HG03196 (cell line): ENCODE data around the gene FAM114A2.

Experiments
- ATAC-seq: cut with Tn5 transposase; IDR thresholded peaks from one replicate; pipeline ENCODE4 v1.9.1; 2021; ENCODE audit not compliant: unreplicated experiment

FAM114A2 gene

DNA sequence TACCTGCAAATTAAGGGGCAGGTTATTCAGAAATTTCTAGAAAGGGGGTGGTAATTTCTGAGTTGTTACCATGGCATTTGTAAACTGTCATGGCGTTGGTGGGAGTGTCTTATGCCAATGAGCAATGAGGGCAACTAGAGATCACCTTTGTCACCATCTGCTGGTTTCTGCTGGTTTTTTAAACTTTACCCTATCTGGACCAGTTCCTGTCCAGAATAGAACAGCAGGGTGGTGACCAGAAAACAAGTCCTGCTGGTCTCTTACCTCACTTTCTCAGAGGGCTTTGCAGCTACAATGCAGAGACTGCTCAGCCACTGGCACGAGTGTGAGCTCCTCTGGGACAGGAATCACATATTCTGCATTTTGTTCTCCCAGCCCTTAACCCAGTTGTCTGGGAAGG, 51.4 kb downstream of the FAM114A2 start:
- ATAC-seq: no peak

DNA sequence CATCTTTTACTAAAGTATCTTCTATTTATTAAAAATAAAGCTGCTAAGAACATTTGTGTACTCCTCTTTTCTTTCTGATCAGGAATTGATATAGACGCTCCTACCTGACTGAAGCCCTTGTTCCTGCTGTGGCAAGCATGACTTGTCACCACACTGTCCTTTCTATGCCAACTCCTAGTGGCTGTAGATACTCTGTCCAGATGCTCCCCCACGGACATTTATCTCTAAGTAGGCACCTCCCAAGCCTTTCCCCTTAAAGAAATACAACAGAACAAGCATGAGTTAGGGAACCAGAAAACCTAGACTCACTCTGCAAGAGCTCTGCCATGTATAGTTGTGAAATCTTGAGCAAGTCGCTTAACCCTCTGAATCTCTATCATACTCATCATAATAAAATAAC, 53.2 kb downstream of the FAM114A2 start:
- ATAC-seq: no peak

DNA sequence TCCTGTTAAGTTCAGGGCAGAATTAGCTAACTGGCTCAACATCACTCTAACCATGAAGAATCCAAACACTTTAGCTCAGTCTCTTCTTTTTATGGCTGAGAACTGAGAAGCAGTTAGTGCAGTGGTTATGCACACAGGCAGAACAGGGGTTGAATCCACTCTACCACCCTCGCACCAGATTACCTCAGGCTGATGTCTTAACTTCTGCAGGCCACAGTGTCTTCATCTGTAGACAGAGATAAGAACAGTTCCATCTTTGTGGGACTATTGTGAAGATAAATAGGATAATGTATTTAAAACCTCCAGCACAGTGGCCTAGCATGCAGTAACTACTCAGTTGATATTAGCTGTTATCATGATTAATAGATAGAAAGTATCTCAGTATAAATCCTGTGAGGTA, 54.8 kb downstream of the FAM114A2 start:
- ATAC-seq: no peak

DNA sequence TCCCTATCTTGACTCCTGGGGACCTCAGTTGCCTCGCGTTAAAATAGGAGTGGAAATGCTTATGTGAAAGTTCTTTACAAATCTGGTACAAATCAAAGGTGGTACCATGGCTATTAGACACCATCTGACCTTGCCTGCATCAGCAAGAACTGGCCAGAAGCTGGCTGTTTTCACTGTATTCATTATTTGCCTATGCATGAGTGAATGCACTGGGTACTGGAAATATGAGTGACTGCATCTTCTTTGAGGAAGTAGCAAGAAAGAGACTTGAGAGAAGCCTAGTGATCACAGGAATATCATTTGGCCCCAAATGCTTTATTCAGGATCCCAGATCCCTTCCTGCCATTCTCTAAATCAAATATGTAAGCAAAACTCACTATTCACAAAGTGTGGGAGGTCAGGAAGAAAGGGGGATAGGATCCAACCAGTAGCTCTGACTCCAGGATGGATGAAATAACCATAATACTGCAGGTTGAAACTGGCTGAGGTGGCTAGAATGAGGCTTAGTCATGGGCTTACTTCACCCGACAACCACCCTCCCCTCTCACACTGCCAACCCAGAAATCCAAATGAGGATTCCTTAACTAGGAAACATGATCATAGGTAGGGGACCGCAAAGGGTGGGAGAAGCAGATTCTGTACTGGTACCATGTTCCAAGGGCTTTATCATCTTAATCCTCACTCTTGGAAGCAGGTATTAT, 56.7 kb downstream of the FAM114A2 start:
- no peak for ATAC-seq

DNA sequence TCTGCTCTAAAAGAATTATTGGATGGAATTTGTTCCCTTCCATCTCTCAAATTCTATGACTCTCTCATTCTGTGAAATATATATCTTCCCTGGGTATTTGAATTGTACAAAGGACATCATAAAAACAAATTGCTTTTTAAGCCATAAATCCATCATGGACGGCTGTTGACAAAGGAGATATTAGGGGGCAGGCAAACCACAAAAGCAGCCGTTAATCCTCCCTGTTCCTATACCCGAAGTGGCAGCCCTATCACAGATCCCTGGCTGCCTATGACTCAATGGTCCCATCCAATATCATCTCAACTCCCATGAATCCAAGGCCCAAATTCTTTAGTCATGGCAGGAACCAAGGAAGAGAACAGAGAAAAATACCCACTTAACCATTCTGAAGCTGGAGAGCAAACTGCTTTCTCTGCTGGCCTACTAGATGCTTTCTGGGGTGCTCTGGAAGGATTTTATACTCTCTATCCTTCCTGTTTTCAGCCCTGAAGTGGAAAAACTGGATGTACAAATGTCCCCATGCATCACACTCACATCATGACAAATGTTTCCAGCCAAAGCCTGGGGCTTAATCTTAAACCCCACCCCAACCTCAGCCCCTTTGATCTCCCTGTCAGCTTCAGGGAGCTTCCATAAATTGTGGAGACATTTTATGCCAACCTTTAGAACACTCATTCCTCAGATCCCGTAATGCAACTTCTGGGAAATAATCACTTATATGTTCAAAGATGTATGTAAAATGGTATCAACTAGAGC, 59.5 kb downstream of the FAM114A2 start:
- no peak for ATAC-seq

DNA sequence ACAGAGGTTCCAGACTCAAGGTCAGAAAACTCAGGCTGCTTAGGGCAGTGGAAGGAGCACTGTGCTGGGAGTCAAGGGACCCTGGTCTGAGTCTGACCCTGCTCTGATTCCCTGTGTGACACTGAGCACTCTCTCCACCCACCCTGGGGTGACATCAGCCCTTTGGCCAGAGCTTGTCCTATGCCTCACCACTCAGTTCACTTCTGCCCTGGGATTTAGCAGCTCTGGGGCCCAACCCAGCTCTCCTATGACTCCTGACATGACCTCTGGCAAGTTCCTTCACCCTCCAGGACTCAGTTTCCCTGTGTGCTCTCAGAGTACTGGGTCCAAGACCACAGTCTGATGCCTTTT, 63.9 kb downstream of the FAM114A2 start:
- ATAC-seq: no peak

DNA sequence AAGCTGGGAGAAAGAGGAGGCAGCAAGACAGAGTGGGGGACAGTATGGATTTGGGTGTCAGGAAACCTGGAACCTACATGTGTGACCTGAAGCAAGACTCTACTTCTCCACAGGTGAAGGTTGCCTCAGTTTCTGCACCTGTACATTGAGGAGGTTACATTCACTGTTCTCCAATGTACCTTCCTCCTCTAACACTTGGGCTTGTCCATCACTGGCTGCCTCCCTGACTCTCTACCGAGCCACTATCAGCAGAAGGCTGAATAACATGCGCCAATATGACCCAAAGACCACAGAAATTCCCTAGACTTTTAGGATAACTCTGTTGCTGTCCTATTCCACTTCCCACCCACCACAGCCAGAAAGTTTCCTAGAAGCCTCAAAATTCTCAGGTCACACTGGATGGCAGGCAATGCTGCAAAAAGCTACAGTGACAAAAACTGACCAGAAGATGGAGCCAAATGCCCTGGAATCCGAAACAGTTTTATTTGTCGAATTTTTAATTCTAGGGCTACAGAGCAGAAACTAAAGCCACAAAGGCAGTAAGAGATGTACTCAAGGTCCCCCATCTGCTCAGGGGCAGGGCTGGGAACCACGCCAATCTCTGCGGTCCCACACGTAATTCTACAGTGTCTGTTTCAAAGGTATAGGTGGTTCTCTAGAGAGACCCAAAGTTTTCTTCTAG, 64.4 kb downstream of the FAM114A2 start:
- ATAC-seq: no peak

DNA sequence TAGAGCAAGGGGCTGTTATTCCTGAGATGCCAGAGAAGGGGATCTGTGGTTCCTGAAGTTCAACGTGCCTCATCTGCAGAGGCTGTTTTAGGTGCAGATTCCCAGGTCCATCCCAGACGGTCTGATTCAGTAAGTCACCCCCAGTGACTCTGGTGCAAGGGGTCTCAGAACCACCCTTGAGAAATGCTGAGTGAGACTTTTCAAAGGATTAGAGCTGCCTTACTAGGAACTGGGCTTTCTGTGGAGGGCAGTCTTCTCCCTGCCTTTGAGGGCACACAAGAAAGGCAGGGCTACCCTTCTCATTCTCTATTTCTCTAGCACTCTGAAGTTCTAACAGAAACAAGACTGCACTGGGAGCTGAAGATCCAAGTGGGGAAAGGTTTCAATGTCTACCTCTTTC, 66.5 kb downstream of the FAM114A2 start:
- no peak for ATAC-seq

DNA sequence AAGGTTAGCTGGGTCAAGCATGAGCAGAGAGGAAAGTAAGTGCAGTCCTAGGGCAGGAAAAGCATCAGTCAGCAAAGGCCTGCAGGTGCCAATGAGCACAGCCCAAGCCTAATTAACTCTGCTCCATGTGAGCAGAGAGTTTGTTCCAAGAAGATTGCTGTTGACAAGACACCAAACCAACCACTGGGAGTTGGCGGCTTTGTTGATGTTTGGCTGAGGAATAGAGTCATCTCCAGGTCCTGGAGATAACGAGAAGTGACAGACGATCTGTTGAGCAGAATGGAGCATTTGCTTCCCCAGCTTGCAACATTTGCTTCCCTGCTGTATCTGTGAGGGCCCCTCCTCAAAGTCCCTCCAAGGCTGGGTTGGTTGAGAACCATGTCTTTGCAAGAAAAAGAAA, 68.2 kb downstream of the FAM114A2 start:
- ATAC-seq: no peak

DNA sequence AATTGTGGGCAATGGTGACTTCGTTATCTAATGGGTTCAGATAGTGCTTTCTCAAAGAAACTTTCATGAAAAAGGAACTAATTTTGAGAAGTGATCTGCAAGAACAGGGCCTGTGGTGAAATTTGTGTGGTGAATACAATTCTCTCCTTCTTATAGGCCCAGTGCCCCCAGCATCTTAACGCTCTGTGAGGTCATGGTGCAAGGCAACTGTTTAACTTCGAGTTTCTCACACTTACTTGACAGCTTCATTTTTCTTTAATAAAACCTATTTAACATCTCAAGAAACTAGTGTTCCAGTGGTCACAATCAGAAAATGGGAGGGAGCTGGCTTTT, 69.2 kb downstream of the FAM114A2 start:
- ATAC-seq: no peak

DNA sequence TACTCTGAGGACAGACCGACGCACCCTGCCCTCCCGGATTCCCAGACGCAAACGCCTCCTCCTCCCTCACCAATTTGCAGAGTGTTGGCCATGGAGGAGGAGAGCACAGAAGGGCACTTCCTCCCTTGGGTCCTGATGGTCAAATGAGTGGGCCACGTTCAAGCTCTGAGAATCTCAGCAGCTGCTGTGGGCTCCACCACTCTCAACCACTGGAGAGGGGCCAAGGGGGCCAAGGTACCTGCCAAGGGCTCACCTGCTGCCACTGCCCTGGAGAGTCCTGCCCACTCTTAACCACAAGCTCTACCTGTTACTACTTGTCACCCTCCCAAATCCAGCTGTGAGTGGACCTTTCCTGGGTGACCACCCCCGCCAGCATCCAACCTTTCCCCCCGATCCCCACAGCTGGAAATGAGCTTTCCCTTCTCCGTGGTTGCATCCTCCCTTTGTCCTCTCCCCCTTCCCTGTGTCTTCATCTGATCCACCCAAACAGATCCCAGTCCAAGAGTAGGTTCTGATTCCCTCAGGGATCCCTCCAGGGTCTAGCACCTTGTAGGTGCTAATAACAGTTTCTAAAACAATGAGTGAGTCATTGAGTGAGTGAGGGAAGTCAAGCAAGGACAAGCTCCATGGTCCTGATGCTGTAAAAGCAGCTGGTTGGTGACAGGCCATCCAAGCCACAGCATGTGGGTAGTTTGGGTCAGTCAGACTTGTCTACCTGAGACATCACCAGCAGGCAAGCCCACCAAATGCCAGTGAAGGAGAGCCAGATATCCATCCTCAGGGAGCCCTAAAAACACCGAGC, 69.7 kb downstream of the FAM114A2 start:
- ATAC-seq: no peak

DNA sequence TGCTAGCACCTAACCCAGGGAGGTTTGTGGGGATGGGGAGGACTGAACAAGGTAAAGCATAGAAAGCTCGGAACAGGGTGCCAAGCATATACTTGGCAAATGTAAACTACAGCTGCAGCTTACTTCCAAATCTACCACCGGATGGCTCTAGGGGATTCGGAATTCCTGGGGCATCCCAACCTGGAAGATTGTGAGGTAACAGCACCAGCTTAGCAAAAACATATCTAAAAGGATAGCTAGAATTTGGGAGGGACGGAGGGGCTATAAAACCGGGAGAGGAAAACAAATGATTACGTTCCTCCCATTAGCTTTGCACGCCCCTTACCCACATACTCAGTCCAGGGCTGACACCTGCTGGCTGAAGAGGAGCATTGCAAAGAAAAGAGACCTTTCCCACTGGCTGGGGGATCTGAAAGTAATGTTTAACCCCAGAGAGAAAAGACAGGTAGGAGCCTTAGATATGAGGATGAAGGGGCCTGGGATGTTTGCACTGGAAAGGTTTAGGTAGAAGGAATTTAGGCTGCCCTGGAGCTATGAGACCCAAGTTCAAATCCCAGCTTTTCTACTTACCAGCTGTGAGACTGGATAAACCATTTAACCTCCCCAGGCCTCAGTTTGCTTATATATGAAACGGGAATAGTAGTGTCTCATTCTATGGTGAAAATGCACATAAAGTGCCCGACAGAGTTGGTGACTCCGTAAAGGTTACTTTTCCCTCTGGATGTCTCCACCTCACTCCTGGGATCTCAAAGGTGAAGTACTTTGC, 73.6 kb downstream of the FAM114A2 start:
- peak; percentile 73 for ATAC-seq

DNA sequence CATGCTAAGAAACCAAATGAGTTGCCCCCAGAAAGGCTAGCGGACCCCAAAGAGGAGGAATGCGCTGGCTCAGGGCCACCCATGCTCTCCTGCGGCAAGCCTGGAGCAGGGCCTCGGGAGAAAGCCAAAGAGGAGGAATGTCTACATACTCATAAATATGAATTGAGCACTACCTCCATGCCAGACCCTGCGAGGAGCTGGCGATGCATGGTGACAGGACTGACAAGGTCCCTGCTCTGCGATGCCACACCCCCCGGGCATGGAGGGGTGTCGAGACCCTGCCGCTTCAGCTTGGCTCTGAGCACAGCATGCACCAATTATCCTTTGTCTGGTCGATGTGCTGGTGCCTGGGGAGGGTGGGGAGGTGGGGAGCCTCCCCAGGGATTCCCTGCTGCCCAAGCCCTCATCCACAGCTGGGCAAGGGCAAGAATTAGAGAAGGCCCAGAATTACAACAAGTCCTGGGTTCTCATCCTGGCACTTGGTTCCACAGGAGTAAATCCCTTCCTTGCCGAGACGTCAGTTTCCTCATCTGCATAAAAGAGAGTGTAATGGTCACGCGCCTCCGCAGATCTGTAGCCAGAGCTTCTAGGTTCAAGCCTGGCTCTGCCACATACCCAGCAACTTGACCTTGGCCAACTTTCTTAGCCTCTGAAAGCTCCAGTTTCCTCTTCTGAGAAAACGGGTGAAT, 74.4 kb downstream of the FAM114A2 start:
- no peak for ATAC-seq

DNA sequence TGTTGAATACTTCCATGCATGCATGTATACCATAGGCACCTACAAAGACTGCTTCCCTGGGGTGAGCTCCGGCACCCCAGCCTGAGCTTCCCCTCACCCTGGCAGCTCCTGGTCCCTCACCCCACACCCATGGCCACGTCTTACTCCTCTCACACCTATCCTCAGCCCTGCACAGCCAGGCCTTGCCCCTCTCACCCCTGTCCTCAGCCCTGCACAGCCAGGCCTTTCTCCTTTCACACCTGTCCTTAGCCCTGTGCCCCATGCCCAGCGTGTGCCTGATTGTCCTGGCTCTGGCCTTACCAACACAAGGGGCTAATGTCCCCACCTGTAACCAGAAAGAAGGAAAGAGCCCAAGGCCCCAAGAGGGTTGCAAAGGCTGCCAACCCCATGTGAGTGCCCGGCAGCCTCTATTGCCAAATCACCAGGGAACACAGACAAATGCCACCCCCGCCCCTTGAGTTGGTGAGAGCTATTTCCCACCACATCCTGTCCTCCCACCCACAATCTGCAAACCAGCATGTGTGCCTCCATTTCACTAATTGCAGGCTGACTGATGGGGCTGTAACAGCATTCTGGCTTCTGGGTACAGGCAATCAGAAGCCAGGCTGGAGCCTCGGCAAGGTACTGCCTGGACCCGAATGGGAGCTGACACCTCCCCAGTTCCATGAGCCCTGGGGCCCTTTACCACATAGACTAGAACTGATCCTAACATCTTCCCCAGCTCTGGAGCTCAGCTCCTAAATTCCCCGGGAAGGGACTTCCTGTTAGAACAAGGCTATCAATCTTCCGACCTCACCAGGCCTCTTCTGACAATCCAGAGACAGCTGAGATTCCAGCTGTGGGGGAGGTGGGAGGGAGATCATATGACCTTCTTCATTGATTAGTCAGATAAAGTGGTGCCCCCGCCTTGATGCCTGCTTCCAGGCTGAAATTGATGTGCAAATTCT, 78.2 kb downstream of the FAM114A2 start:
- ATAC-seq: no peak

DNA sequence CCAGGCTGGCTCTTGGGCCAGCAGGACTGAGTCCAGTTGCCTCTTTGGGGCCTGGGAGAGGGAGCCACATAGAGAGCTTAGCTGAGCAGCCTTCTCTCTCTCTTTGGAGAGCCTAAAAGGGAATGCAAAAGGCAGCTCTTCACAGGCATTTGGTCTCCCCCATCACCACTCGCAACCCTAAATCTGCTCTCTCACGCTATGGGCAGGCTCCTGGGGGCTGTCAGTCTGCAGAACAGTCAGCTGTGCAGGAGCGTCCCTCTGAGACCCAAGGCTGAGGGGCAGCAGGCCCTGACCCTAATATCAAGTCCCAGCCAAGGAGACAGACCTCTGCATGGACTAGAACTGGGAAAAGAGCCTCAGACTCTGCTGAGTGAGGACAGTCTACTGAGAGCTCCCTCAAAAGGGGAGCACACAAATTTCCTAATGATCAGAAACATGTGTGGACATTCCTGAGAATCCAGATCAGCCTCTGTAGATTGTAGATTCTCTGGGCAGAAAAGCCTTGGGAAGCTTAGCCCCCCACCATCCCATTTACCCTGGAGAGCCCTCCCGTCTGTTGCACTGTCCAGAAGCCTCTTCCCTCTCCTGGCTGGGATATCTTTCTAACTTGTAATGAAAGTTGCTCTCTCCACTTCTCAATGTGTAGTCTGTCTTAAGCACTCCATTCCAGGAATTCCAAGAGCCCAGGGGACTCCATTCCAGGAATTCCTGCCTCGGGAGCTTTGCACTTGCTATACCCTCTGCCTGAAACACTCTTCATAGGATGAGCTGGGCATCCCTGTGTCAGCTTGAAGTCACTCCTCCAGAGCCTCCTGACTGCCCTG, 79.4 kb downstream of the FAM114A2 start:
- ATAC-seq: no peak

DNA sequence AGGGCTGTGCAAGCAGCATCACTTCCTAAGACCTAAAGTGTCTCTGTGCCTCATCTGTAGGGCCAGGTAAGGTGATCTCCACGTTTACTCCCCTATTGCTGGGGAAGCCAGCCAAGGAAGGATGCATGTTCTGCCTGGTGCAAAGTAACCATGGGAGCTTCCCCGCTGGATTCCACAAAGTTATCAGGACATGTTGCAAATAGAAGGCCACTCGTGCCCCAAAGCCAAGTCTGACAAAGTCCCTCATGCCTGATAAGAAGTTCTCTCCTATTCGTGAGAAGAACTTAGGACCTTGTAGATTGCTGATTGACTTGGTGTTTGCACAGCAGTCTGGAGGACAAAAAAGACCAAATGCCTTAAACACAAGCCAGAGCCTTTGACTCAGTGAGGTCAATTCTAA, 81.5 kb downstream of the FAM114A2 start:
- no peak for ATAC-seq

DNA sequence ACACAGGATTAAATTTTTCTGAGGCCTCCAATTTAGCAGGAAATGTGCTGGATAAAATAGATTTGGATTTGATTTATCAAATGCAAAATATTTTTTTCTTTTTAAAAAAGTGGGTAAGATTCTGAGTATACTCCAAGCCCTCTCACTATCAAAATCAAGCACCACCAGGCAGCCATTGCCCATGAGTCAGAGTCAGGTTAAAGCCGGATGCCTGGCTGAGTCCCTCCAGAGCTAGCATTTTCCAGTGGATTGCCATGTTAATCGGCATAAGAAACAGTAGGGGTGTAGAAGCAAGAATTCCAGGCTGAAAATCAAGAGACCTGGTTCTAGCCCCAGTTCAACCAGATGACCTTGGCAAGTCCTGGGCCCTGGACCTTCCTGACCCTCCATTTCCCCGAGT, 85.3 kb downstream of the FAM114A2 start:
- no peak for ATAC-seq

DNA sequence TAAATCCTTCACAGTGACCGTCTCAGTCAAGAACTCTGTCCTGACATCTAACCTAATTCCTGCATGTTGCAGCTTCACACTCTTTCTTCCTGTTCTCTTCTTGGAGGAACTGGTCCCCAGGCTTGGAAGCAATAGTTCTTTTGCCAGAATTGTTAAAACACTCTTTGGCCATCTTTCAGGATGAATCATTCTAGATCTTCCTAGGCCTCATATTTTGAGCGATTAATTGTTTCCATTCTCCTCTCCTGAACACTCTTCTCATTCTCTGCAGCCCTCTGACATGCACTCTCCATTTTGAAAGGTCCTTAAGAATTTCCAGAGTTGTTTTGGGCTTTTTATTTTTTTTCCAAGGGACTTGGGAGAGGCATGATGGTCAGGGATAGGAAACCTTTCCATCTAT, 85.8 kb downstream of the FAM114A2 start:
- no peak for ATAC-seq
